ENCODE results near the gene UQCRC1.

Gene UQCRC1

GRCh38 chr3:48651771-48652170 is 42.3 kb upstream of the UQCRC1 start:
- no peak for TF ChIP-seq CTCF (IDR thresholded peaks at IDR 0.05; ENCODE audit: borderline replicate concordance, insufficient read depth, low read depth, low read length)
- no peak overlapping the region for H3K4me3 ChIP-seq (ENCODE audit: low read depth, low read length)

GRCh38 chr3:48650723-48651122 is 41.3 kb upstream of the UQCRC1 start:
- H3K4me3 ChIP-seq (ENCODE audit: low read depth, low read length) = no peak overlapping the region
- no peak for TF ChIP-seq CTCF (IDR thresholded peaks at IDR 0.05; ENCODE audit: borderline replicate concordance, insufficient read depth, low read depth, low read length)

GRCh38 chr3:48648188-48648850 is 38.9 kb upstream of the UQCRC1 start:
- no peak overlapping the region for H3K4me3 ChIP-seq (ENCODE audit: low read depth, low read length)
- no peak for TF ChIP-seq CTCF (IDR thresholded peaks at IDR 0.05; ENCODE audit: borderline replicate concordance, insufficient read depth, low read depth, low read length)

- no peak overlapping the region for H3K4me3 ChIP-seq (ENCODE audit: low read depth, low read length)
- no peak for TF ChIP-seq CTCF (IDR thresholded peaks at IDR 0.05; ENCODE audit: borderline replicate concordance, insufficient read depth, low read depth, low read length)
Measured at GRCh38 chr3:48647714-48648113, 38.3 kb upstream of the UQCRC1 start.

- H3K4me3 ChIP-seq (ENCODE audit: low read depth, low read length) = no peak overlapping the region
- TF ChIP-seq CTCF (IDR thresholded peaks at IDR 0.05; ENCODE audit: borderline replicate concordance, insufficient read depth, low read depth, low read length) = no peak
Measured at GRCh38 chr3:48644898-48645760, 35.7 kb upstream of the UQCRC1 start.

- no peak for TF ChIP-seq CTCF (IDR thresholded peaks at IDR 0.05; ENCODE audit: borderline replicate concordance, insufficient read depth, low read depth, low read length)
- no peak overlapping the region for H3K4me3 ChIP-seq (ENCODE audit: low read depth, low read length)
Measured at GRCh38 chr3:48642605-48643004, 33.2 kb upstream of the UQCRC1 start.

- no peak overlapping the region for H3K4me3 ChIP-seq (ENCODE audit: low read depth, low read length)
- no peak for TF ChIP-seq CTCF (IDR thresholded peaks at IDR 0.05; ENCODE audit: borderline replicate concordance, insufficient read depth, low read depth, low read length)
Measured at GRCh38 chr3:48641396-48641795, 31.9 kb upstream of the UQCRC1 start.

Data from GM12875 (cell line).